Activated CD4-positive, alpha-beta memory T cell treated with anti-CD3 and anti-CD28 coated beads, Interleukin-2, amount 10 ng/mL, durations not matched to agents 7 days and 5 days (primary cell): ENCODE data around the gene NIF3L1. TPM values are rescaled to one million over a fixed set of nuclear protein-coding genes. Genes with fewer than 3 reads are reported as not detected.

Experiments
- CTCF ChIA-PET: fragments of 350-600 bp; sonication (Branson Sonifier 250); formaldehyde crosslinking; loops from one replicate; lab custom pipeline; 2021; ENCODE audit warnings: antibody characterized with exemption, inconsistent platforms; lab: Charles Lee
- POLR2A ChIA-PET: fragments of 350-600 bp; sonication (Branson Sonifier 250); formaldehyde crosslinking; loops from one replicate; lab custom pipeline; 2021; ENCODE audit warnings: antibody characterized with exemption; lab: Charles Lee
- DNase-seq: peaks from one replicate; pipeline ENCODE4 v3.0.0-alpha.2; 2020
- H3K27ac Mint-ChIP-seq: one replicate; pipeline ENCODE4 v1.8.0; 2021; ENCODE audit warnings: mild to moderate bottlenecking, mixed read lengths
- H3K27me3 Mint-ChIP-seq: one replicate; pipeline ENCODE4 v1.8.0; 2021; ENCODE audit warnings: mixed read lengths
- H3K36me3 Mint-ChIP-seq: one replicate; pipeline ENCODE4 v1.8.0; 2021; ENCODE audit warnings: low read depth, mixed read lengths
- H3K4me1 Mint-ChIP-seq: one replicate; pipeline ENCODE4 v1.8.0; 2021; ENCODE audit warnings: mixed read lengths
- H3K4me3 Mint-ChIP-seq: one replicate; pipeline ENCODE4 v1.8.0; 2021; ENCODE audit warnings: mild to moderate bottlenecking, mixed read lengths
- H3K9me3 Mint-ChIP-seq: one replicate; pipeline ENCODE4 v1.8.0; 2021; ENCODE audit warnings: mixed read lengths
- total RNA-seq, 2 experiments: library from RNA; stranded (reverse); gene quantifications; one replicate each; pipeline ENCODE4 v1.2.3, GENCODE V29; 2021

NIF3L1 gene, protein sequence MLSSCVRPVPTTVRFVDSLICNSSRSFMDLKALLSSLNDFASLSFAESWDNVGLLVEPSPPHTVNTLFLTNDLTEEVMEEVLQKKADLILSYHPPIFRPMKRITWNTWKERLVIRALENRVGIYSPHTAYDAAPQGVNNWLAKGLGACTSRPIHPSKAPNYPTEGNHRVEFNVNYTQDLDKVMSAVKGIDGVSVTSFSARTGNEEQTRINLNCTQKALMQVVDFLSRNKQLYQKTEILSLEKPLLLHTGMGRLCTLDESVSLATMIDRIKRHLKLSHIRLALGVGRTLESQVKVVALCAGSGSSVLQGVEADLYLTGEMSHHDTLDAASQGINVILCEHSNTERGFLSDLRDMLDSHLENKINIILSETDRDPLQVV
- 10 to 100 TPM; 28.9 to 30.1 TPM for total RNA-seq

DNA sequence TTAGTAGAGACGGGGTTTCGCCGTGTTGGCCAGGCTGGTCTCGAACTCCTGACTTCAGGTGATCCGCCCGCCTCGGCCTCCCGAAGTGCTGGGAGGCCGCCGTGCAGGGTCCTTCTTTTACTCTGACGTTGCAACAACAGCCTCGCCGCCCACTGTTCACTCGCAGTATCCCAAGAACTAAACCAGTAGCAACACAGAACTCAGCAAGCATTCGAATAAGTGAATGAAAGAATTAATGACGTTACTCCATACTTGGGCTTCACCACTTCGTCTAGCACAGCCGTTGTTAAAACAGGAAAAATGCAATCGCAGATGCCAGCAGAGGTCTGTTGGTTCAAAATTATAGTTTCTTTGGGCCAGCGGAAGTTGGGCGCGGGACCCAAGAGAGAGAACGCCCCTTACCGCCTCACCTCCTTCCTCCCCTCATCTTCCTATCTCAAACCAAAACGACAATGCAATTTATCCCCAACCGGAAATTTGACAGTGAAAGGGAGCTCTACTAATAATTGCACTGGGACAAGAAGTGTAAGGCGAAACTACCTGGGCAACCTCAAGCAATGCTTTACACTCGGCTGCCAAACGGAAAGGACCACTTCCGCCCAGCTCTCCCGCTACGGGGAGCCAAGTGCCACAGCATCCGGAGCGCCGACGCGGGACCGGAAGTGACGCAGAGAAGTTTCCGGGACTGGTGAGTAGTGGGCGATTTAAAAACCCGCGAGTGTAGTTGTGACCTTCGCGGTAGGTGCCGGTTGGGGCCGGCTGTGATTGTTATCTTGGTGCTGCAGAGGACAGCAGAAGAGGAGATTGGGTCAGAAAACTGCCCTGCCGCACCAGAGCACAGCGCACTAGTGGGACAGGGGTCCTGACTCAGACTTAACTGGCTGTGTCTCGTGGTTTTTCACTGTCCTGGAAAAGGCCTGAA is at the start of gene NIF3L1, which contains the start of gene PPIL3:
NIF3L1 (plus strand) TSS at position 668 of the 922 bp plus-strand sequence. CDS start 2,573 bp downstream, outside the sequence.
PPIL3 (minus strand) TSS at position 374 of the 922 bp plus-strand sequence. CDS start 1,462 bp downstream, outside the sequence.
- ChIA-PET POLR2A (interaction anchor here (0.9 to 3.1 kb wide), 39 partner anchors 8 to 562 kb away, joined by 3 to 199 read pairs (median 8); partner anchors contain the start of genes BZW1, CASP10, CASP8 and CFLAR), CTCF (interaction anchor here (0.6 to 2.1 kb wide), 19 partner anchors 9 to 560 kb away, joined by 3 to 17 read pairs (median 4); partner anchors contain the start of genes CASP10, CFLAR, CLK1 and ORC2)
- DNase-seq, result peak; percentile 98
- Mint-ChIP-seq H3K27ac (peak within 1 kb of the TSS; percentile 99), H3K4me3 (peak within 1 kb of the TSS; percentile 89), H3K4me1 (peaks cover 58% of the 10 kb centered on the region), H3K36me3 (peaks cover 54% of the 10 kb centered on the region), H3K27me3 (no peaks in the 10 kb centered on the region), H3K9me3 (no peaks in the 10 kb centered on the region)

DNA sequence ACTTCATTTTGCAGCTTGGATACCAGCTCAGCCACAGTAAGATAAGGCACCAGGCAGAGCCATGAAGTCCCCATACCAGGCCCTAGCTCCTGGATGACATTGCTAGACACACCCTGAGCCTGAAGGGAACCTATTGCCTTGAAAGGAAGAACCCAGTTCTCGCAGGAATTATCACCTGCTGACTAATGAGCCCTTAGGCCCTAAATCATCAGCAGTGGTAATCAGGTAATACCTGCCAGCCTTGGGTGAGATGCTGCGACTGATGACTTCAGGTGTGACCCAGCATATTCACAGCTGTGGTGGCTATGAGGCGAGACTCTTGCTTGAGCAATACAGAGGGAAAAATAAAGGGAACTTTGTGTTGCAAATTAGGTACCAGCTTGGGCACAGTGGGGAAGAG is 49.7 kb upstream of the NIF3L1 start:
- DNase-seq, result no peak
- H3K27me3 Mint-ChIP-seq, result no peaks in the 10 kb centered on the region
- ChIA-PET POLR2A (interaction anchor here (0.8 to 1.6 kb wide), 2 partner anchors 12 to 24 kb away, joined by 3 read pairs; no protein-coding TSS in a partner anchor), CTCF (no interaction called here)
- no peak overlapping the region for H3K4me3 Mint-ChIP-seq
- H3K4me1 Mint-ChIP-seq, result no peaks in the 10 kb centered on the region
- H3K27ac Mint-ChIP-seq, result no peak overlapping the region
- peaks cover 13% of the 10 kb centered on the region for H3K9me3 Mint-ChIP-seq
- H3K36me3 Mint-ChIP-seq, result peaks cover 3% of the 10 kb centered on the region

DNA sequence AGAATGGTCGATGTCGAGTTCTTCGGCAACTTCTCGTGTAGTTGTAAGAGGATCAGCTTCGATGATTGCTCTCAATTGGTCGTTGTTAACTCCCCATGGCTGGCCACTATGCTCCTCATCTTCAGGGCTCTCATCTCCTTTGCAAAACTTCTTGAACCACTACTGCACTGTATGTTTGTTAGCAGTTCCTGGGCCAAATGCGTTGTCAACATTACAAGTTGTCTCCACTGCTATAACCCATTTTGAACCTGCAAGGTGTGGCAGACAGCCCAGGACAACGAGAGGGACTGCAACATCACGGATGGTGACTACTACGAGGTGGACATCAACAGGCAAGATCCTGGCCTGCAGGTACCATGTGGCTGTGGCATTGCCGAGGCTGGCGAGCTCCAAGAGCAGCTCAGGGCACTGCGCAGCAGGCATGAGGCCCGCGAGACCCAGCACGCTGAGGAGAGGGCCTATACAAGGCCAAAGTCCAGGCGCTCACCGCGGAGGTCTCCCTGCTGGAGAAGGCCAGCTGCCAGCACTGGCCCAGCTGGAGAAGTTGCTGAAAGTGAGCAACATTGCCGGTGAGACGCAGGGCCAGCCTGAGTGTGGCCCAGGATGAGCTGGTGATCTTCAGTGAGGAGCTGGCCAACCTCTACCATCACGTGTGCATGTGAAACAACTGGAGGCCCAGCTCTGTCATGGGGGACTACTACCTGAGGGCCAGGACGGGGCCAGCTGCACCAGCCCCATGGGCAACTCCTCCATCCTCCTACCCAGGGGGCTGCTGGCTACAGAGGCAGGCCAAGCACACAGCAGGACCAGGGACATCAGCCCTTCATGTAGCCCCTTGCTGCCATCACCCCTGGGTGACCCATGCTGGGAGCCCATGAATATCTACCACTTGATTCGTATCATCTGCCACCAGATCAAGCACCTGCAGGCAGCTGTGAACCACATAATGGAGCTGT is 44.9 kb upstream of the NIF3L1 start:
- DNase-seq, result no peak
- ChIA-PET POLR2A (interaction anchor here (1.2 to 2.9 kb wide), 6 partner anchors 12 to 20 kb away, joined by 3 to 15 read pairs (median 5); partner anchors contain the start of gene CLK1), CTCF (interaction anchor here (0.6 to 1.0 kb wide), 2 partner anchors 36 to 81 kb away, joined by 3 to 5 read pairs; no protein-coding TSS in a partner anchor)
- Mint-ChIP-seq H3K27me3 (no peaks in the 10 kb centered on the region), H3K9me3 (no peaks in the 10 kb centered on the region), H3K36me3 (no peaks in the 10 kb centered on the region), H3K27ac (no peak overlapping the region), H3K4me3 (no peak overlapping the region), H3K4me1 (no peaks in the 10 kb centered on the region)

DNA sequence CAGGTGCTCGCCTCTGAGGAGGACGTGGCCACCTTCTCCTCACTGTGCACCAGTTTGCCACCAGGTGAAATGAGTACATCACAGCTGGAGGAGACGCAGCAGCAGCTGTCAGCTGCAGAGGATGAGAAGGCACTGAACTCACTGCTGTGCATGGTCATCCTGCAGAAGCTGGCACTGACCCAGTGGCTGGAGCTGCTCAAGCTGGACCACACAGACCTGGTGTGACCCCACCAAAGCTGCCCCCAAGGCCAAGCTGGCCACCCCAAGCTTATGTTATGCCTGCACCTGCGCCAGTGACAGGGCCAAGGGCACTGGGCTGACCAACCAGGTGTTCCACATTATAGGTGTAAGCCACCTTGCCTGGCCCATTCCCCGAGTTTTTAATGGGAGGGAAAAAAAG is 44.0 kb upstream of the NIF3L1 start:
- Mint-ChIP-seq H3K9me3 (no peaks in the 10 kb centered on the region), H3K4me3 (no peak overlapping the region), H3K36me3 (peaks cover 1% of the 10 kb centered on the region), H3K27ac (no peak overlapping the region), H3K4me1 (no peaks in the 10 kb centered on the region), H3K27me3 (no peaks in the 10 kb centered on the region)
- ChIA-PET POLR2A (interaction anchor here (0.7 to 2.9 kb wide), 7 partner anchors 11 to 42 kb away, joined by 3 to 15 read pairs (median 4); partner anchors contain the start of gene CLK1), CTCF (no interaction called here)
- DNase-seq, result no peak

DNA sequence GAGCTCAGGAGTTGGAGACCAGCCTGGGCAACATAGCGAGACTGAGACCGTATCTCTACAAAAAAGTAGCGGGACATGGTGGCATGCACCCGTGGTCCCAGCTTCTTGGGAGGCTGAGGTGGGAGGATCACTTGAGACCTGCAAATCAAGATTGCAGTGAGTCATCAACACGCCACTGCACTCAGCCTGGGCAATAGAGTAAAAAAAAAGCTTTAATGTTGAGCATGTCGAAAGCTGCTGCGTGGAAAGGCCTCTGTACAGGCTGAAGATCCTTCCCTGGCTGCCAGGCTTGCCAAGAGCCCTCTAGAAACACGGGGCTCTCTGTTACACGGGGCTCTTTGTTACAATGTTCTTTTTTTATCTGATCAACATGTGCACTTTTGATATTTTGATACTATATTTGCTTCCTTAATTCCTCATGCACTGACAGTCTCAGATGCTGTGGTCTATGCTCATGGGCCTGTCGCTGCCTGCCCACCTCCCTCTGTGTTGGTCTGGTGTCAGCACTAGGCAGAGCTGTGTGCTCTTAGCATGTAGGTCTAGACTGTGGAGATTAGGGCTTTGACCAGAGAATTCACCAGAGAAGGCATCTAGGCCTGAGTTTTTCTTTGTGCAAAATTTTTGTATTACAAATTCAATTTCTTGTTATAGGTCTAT is 43.4 kb upstream of the NIF3L1 start:
- no peaks in the 10 kb centered on the region for H3K27me3 Mint-ChIP-seq
- ChIA-PET CTCF (no interaction called here), POLR2A (interaction anchor here (0.7 to 2.9 kb wide), 5 partner anchors 11 to 42 kb away, joined by 4 to 15 read pairs (median 6); partner anchors contain the start of gene CLK1)
- H3K4me1 Mint-ChIP-seq, result no peaks in the 10 kb centered on the region
- H3K9me3 Mint-ChIP-seq, result no peaks in the 10 kb centered on the region
- DNase-seq, result no peak
- H3K4me3 Mint-ChIP-seq, result no peak overlapping the region
- H3K36me3 Mint-ChIP-seq, result peaks cover 7% of the 10 kb centered on the region
- no peak overlapping the region for H3K27ac Mint-ChIP-seq

DNA sequence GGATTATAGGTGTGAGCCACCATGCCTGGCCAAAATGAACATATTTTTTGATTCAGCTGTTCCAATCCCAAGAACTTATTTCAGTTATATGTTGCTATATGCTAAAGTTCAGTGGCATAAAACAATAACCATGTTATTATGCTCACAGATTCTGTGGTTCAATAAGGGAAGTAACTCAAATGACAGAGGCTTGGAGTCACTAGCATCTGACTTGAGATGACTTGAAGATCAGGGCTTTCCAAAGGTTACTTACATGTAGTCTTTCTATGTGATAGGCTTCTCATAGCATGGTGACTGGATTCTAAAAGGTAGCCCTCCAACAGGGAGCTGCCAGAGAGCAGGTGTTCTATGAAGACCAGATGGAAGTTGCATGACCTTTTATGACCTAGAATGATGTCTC is 41.9 kb upstream of the NIF3L1 start:
- peaks cover under 1% of the 10 kb centered on the region for H3K4me1 Mint-ChIP-seq
- CTCF ChIA-PET, result interaction anchor here (0.7 kb wide), 1 partner anchor 98 kb away, joined by 3 read pairs; no protein-coding TSS in a partner anchor

DNA sequence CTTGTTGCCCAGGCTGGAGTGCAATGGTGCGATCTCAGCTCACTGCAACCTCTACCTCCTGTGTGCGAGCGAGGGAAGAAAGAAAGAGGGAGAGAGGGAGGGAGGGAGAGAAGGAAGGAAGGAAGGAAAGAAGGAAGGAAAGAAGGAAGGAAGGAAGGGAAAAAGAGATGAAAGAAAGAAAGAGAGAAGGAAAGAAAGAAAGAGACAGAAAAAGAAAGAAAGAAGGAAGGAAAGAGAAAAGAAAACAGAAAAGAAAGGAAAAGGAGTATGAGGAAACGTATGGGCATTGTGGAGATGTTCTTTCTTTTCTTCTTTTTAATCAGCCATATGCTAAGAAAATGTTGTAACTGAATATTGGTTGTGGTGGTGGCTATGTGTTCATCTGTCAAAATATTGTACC is 41.2 kb upstream of the NIF3L1 start:
- peaks cover 29% of the 10 kb centered on the region for H3K36me3 Mint-ChIP-seq
- H3K27me3 Mint-ChIP-seq, result no peaks in the 10 kb centered on the region
- H3K4me3 Mint-ChIP-seq, result no peak overlapping the region
- CTCF ChIA-PET, result no interaction called here
- H3K27ac Mint-ChIP-seq, result no peak overlapping the region
- H3K9me3 Mint-ChIP-seq, result no peaks in the 10 kb centered on the region
- POLR2A ChIA-PET, result interaction anchor here (1.8 to 2.5 kb wide), 3 partner anchors 11 to 29 kb away, joined by 6 to 18 read pairs (median 18); partner anchors contain the start of gene CLK1
- no peak for DNase-seq
- peaks cover 2% of the 10 kb centered on the region for H3K4me1 Mint-ChIP-seq

More for the DNA sequence above, 41.9 kb upstream of the NIF3L1 start:
- peaks cover 22% of the 10 kb centered on the region for H3K36me3 Mint-ChIP-seq
- POLR2A ChIA-PET, result interaction anchor here (2.9 kb wide), 1 partner anchor 20 kb away, joined by 15 read pairs; no protein-coding TSS in a partner anchor
- DNase-seq, result no peak
- H3K27ac Mint-ChIP-seq, result no peak overlapping the region
- no peaks in the 10 kb centered on the region for H3K27me3 Mint-ChIP-seq
- H3K9me3 Mint-ChIP-seq, result no peaks in the 10 kb centered on the region
- no peak overlapping the region for H3K4me3 Mint-ChIP-seq

DNA sequence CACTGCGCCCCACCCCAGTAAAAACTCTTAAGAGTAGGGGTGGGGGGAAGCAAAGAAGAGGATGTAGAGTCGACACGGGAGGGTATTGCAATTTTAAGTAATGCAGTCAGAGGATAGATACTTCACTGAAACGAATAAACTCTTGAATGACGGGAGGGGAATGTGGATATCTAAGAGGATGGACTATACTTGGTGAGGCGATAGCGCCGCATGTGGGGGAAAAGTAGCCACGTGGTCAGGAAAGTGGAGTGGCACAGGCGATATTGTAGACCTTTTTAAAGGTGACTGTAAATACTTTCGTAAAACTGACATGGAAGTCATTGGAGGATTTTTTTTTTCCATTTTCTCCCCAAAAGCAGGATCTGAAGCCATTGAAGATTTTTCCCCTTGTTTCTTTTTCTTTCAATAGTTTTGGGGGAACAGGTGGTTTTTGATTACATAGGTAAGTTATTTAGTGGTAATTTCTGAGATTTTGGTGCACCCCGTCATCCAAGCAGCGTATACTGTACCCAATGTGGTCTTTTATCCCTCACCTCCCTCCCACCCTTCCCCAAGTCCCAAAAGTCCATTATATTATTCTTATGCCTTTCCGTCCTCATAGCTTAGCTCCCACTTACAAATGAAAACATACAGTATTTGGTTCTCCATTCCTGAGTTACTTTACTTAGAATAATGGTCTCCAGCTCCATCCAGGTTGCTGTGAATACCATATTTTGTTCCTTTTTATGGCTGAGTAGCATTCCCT is 38.5 kb upstream of the NIF3L1 start:
- Mint-ChIP-seq H3K4me3 (no peak overlapping the region), H3K4me1 (peaks cover 2% of the 10 kb centered on the region), H3K27me3 (no peaks in the 10 kb centered on the region), H3K36me3 (peaks cover 48% of the 10 kb centered on the region), H3K27ac (no peak overlapping the region), H3K9me3 (no peaks in the 10 kb centered on the region)
- CTCF ChIA-PET, result no interaction called here
- POLR2A ChIA-PET, result interaction anchor here (1.4 to 3.0 kb wide), 4 partner anchors 9 to 23 kb away, joined by 4 to 18 read pairs (median 11); partner anchors contain the start of gene CLK1
- DNase-seq, result no peak

GRCh38 chr2:200851398-200852248 is 37.5 kb upstream of the NIF3L1 start:
- no peaks in the 10 kb centered on the region for H3K27me3 Mint-ChIP-seq

GRCh38 chr2:200852605-200853004 is 36.6 kb upstream of the NIF3L1 start:
- POLR2A ChIA-PET, result interaction anchor here (1.1 to 3.0 kb wide), 4 partner anchors 9 to 38 kb away, joined by 3 to 19 read pairs (median 12); partner anchors contain the start of gene CLK1
- H3K27me3 Mint-ChIP-seq, result no peaks in the 10 kb centered on the region
- CTCF ChIA-PET, result interaction anchor here (1.0 kb wide), 1 partner anchor 48 kb away, joined by 3 read pairs; no protein-coding TSS in a partner anchor
- no peaks in the 10 kb centered on the region for H3K9me3 Mint-ChIP-seq
- DNase-seq, result no peak
- H3K27ac Mint-ChIP-seq, result no peak overlapping the region
- no peak overlapping the region for H3K4me3 Mint-ChIP-seq
- H3K4me1 Mint-ChIP-seq, result peaks cover 14% of the 10 kb centered on the region
- H3K36me3 Mint-ChIP-seq, result peaks cover 62% of the 10 kb centered on the region

More at GRCh38 chr2:200851398-200852248, 37.5 kb upstream of the NIF3L1 start:
- H3K9me3 Mint-ChIP-seq, result no peaks in the 10 kb centered on the region
- no peak overlapping the region for H3K4me3 Mint-ChIP-seq
- ChIA-PET POLR2A (interaction anchor here (1.4 to 3.0 kb wide), 3 partner anchors 8 to 10 kb away, joined by 4 to 18 read pairs (median 5); no protein-coding TSS in a partner anchor), CTCF (interaction anchor here (1.0 kb wide), 1 partner anchor 49 kb away, joined by 3 read pairs; no protein-coding TSS in a partner anchor)
- H3K27ac Mint-ChIP-seq, result no peak overlapping the region
- DNase-seq, result no peak
- H3K4me1 Mint-ChIP-seq, result peaks cover 5% of the 10 kb centered on the region
- H3K36me3 Mint-ChIP-seq, result peaks cover 52% of the 10 kb centered on the region
